AG09319 (cell line): ENCODE measurements around the gene AIP.
"Not testable (repeated sequence)": the region's sequence is repeated elsewhere in the genome, so short reads cannot be mapped to it uniquely, and the experiment has no call there.

Experiments
- DNase-seq: peaks from one replicate; pipeline ENCODE4 v3.0.0-alpha.2; 2010; ENCODE audit warnings: low read depth; ENCODE audit errors: extremely low read depth
- CTCF ChIP-seq: IDR thresholded peaks from 2 replicates; pipeline ENCODE4 v1.5.1; 2011; ENCODE audit warnings: low read depth, mild to moderate bottlenecking, inconsistent platforms, low read length, moderate library complexity

Gene AIP

DNA sequence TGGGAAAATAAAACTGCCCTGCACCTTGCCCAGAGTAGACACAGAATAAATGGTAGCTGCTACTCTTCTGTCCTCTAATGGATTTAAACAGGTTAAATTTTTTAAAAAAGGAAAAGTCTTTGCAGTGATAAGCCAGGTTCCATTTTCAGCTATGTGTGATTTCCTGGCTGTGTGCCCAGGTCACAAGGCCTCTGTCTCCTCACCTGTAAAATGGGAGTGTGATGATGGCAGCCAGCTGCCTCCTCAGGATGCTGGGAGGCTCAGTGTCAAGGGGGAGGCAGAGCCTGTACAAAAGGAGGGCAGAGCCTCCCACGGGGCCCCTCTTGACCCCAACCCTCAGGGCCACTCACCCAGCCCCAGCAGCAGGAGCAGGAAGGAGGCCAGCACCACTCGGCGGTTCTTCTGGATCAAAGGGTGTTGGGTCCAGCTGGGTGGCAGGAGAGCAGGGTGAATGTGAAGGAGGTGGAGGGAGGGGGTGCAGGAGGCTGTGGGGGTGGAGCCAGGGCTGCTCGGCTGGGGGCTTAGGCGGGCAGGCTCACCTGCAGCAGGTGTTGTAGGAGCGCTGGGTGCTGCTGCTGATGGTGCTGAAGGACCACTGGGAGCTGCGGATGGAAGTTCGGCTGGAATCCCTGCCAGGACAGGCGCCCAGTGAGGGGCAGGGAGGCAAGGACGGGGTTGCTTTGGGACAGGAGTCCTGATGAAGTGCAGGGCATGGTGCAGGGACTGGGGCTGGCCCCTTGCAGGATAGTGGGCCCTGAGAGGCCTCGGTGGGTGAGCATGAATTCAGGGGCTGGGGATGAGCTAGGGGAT, 15.7 kb upstream of the AIP start:
- TF ChIP-seq CTCF, result no peak
- DNase-seq, result no peak

DNA sequence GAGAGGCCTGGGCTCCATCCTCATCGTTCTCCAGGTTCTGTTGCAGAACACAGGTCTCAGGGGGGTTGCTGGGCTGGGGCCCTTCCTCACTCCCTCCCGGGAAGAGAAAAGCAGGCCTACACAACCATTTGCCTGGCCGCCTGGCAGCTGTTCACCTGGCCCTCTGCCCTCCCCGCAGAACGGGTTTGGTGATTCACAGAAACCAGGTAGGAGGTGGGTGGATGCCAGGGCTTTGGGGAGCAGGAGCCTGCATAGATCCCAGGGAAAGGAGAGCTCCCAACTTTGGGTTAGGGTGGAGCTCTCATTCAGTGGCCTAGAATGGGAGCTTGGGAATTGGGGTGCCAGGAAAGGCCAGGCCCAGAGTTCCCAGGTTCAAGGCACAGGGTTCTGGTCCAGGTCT, 14.8 kb upstream of the AIP start:
- TF ChIP-seq CTCF, result no peak
- DNase-seq, result no peak

DNA sequence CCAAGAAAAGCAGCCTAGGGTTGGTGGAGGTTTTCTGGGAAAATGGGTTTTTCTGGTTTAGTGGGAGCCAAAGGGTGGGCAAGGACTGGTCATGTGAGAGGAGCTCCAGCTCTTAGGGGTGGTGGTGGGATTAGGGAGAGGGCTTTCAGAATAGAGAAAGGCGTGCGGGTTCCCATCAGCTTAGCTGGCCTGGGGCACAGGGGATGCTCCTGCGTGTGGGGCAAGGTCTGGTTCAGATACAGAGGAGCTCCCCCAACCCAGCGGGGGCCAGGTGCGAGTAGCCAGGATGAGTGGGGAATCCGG, 14.4 kb upstream of the AIP start:
- DNase-seq, result no peak
- no peak for TF ChIP-seq CTCF

- peak; percentile 44 for TF ChIP-seq CTCF
- peak; percentile 77 for DNase-seq
These were observed 13.9 kb upstream of the AIP start, which contains the start of gene TMEM134 for GRCh38 chr11:67468759-67469507. TMEM134 (minus strand) TSS chr11:67469251; CDS start chr11:67469192, 59 bp downstream.

DNA sequence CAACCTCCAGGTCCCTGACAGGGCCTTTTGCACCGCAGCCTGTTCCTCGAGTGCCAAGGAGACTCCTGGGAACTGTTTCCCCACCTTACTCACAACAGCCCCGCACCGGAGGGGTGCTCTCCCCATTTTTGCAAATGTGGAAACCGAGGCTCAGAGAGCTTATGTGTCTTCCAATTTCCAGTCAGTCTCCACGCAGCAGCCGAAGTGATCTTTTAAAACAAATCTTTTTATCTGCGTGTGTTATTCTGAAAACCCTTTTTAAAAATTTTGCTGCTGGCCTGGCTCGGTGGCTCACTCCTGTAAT, 13.4 kb upstream of the AIP start:
- TF ChIP-seq CTCF, result no peak
- DNase-seq, result no peak

DNA sequence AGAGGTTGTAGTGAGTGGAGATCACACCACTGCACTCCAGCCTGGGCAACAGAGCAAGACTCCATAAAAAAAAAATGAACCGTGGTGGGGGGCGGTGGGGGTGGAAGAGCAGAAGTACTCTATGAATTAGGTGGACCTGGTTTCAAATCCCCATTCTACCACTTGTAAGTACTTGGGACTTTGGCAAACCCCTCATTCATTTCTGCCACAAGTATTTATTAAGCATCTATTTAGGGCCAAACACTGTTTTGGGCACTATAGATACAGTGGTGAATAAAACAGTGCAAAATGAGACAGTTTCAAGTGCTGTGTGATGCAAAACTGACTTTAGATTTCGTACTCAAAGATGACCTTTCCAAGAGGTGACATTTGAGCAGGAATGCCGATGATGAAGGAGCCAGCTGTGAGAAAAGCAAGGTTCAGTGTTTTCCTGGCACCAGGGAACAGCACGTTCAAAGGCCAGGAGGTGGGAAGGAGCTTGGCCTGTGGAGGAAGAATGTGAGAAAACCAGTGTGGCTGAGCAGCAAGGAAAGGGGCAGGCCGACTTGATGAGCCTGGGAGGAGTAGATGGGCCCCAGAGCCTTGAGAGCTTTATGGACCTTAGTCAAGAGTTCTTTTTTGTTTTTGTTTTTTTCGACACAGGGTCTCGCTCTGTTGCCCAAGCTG, 12.4 kb upstream of the AIP start:
- TF ChIP-seq CTCF, result no peak
- no peak for DNase-seq

- no peak for TF ChIP-seq CTCF
- DNase-seq, result no peak
These were observed 9.9 kb upstream of the AIP start for GRCh38 chr11:67472882-67473281.

- not testable (repeated sequence) for DNase-seq
These were observed 6.1 kb upstream of the AIP start for GRCh38 chr11:67476692-67477091.

GRCh38 chr11:67477344-67478050, 5.3 kb upstream of the AIP start:
- DNase-seq, result not testable (repeated sequence)
